GM12875 (cell line): ENCODE data around the gene SIRT6.
"Not testable (repeated sequence)": the region's sequence is repeated elsewhere in the genome, so short reads cannot be mapped to it uniquely, and the experiment has no call there.

Experiments used
- H3K4me3 ChIP-seq: one replicate; pipeline ENCODE4 v1.5.1; 2011; ENCODE audit warnings: low read depth, low read length, control low read depth
- TF ChIP-seq, protein P1 (sequence below): IDR thresholded peaks from 2 replicates; pipeline ENCODE4 v1.5.1; 2011; ENCODE audit warnings: low read depth, mild to moderate bottlenecking, control low read depth, inconsistent platforms, low read length, moderate library complexity, borderline replicate concordance; ENCODE audit not compliant: insufficient read depth

SIRT6 gene

DNA sequence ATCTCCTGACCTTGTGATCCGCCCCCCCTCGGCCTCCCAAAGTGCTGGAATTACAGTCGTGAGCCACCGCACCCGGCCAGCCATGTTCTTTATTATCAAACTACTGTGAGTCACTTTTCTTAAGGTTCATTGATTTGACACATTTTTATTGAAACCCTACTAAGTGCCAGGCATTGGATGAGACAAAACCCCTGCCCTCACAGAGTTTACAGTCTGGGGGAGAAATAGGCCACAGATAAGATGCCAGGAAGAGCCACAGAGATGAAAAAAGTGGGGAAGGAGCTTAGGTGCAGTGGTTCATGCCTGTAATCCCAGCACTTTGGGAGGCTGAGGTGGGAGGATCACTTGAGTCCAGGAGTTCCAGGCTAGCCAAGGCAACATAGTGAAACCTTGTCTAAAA, 43.9 kb downstream of the SIRT6 start:
- TF ChIP-seq, protein P1, sequence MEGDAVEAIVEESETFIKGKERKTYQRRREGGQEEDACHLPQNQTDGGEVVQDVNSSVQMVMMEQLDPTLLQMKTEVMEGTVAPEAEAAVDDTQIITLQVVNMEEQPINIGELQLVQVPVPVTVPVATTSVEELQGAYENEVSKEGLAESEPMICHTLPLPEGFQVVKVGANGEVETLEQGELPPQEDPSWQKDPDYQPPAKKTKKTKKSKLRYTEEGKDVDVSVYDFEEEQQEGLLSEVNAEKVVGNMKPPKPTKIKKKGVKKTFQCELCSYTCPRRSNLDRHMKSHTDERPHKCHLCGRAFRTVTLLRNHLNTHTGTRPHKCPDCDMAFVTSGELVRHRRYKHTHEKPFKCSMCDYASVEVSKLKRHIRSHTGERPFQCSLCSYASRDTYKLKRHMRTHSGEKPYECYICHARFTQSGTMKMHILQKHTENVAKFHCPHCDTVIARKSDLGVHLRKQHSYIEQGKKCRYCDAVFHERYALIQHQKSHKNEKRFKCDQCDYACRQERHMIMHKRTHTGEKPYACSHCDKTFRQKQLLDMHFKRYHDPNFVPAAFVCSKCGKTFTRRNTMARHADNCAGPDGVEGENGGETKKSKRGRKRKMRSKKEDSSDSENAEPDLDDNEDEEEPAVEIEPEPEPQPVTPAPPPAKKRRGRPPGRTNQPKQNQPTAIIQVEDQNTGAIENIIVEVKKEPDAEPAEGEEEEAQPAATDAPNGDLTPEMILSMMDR = no peak
- no peak overlapping the region for H3K4me3 ChIP-seq

DNA sequence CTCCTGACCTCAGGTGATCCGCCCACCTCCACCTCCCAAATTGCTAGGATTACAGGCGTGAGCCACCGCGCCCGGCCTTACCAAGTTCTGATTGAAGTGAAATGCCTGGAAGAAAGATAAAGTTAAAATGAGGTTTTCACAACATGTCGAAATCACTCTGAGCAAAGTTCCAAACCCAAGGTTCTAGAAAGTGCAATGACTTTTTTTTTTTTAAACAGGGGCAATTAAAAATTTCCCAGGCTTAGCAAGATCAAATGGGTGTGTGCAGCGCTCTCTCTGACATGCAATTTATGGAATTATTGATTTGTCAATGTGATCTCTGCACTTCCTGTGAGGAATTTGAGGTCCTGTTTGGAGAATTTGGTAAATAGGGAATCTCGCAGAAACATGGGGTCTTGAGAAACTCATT, 45.7 kb downstream of the SIRT6 start:
- TF ChIP-seq, protein P1 = no peak
- H3K4me3 ChIP-seq = no peak overlapping the region

DNA sequence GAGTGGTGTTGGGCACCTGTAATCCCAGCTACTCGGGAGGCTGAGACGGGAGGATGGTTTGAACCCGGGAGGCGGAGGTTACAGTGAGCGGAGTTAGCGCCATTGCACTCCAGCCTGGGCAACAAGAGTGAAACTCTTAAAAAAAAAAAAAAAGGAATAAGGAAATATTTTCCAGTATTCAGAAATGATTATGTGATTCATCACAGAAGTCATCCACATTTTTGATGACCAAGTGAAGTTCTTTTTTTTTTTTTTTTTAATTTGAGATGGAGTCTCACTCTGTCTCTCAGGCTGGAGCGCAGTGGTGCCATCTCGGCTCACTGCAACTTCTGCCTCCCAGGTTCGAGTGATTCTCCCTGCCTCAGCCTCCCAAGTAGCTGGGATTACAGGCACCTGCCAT, 47.0 kb downstream of the SIRT6 start:
- H3K4me3 ChIP-seq = not testable (repeated sequence)

DNA sequence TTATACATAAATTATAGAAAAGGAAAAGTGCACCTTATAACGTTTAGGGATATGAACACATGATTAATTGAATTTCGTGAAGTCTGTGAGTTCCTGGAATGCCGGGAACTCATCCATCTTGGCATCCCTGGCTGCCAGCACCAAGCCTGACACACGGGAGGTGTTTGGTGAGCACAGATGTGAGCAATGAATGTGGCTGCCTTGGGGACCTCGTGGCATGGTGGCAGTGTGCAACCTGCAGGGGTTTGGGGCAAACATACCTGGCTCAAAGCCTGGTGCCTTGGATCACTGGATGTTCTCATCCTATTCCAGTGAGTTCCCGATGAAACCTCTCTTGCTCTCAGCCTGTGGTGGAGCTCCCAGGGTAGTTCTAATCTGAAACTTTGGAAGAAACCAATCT, 48.0 kb downstream of the SIRT6 start:
- TF ChIP-seq, protein P1 = no peak
- no peak overlapping the region for H3K4me3 ChIP-seq

DNA sequence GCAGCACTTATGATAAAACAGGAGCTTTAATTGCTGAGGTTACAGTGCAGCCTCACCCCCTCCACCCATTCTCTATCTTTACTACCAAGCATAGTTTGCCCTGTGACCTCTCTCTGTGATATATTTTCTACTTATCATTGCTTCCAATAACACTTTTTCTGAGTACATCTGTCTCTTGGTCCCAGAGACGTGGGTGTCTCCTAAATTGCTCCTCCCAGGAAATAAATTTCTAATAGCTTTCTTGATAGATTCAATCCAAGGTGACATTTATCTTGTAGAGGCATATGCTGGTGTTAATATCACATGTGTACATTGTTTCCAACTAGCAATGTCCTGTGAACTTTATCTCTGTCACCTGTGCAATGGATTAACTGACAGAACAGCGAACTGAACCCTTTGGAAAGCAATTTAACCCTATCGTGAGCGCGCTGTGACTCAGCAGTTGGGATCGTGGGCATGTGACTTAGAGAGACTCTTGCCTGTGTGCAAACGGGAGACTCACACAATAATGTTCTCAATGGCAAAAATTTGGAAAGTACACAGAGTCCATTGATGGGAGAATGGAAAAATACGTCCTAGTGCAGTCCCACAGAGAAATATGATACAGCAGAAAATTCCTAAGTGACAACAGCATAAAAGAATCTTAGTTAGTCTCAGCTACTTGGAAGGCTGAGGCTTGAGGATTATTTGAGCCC, 51.5 kb downstream of the SIRT6 start:
- H3K4me3 ChIP-seq = no peak overlapping the region
- TF ChIP-seq, protein P1 = no peak

DNA sequence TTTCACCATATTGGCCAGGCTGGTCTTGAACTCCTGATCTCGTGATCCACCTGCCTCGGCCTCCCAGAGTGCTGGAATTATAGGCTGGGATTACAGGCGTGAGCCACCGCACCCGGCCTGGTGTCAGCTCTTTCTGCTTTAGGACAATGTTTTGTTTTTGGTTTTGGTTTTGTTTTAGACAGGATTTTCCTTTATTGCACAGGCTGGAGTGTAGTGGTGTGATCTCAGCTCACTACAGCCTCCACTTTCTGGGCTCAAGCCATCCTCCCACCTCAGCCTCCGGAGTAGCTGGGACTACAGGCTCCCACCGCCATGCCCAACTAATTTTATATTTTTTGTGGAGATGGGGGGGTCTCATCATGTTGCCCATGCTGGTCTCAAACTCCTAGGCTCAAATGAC, 53.3 kb downstream of the SIRT6 start:
- not testable (repeated sequence) for H3K4me3 ChIP-seq

DNA sequence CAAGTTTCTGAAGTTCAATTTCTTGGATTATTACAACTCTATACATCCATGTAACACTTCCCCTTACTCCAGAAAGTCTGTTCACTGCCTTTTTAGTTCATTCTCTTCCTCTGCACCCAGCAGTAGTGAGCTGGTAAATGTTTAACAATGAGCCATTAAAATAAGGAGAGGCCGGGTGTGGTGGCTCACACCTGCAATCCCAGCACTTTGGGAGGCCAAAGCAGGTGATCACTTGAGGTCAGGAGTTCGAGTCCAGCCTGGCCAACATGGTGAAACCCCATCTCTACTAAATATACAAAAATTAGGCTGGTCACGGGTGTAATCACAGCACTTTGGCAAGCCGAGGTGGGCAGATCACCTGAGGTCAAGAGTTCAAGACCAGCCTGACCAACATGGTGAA, 55.0 kb downstream of the SIRT6 start:
- not testable (repeated sequence) for H3K4me3 ChIP-seq

DNA sequence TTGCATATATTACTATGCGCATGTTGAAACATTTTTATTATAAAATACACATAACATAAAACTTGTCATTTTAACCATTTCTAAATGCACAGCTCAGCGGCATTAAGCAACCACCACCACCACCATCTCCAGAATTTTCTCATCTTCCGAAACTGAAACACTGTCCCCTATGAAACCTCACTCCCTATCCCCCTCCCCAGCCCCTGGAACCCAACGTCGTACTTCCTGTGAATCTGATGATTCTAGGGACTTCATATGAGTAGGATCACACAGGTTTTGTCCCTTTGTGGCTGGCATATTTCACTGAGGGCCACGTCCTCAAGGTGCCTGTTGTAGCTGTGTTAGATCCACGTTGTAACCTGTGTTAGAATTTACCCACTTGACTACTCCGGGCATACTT, 57.7 kb downstream of the SIRT6 start:
- H3K4me3 ChIP-seq = no peak overlapping the region
- TF ChIP-seq, protein P1 = no peak
